A549 (cell line): ENCODE data around the gene DPYD. TPM values are rescaled to one million over a fixed set of nuclear protein-coding genes. Genes with fewer than 3 reads are reported as not detected.

ENCODE experiments used
- ATAC-seq, 2 experiments: fragments of 200-7000 bp in 1 of 2; fragments of >200 bp in 1 of 2; cut with Nextera tagmentation in 1 of 2; cut with Tn5 transposase in 1 of 2; 3 replicates each; pipeline versions ENCODE4 v1.8.0 to v1.9.1; 2018 to 2020; ENCODE audit warnings: mild to moderate bottlenecking in 1 of 2, moderate library complexity in 1 of 2
- CTCF ChIA-PET: fragments of 300-600 bp; sonication (Branson Sonifier 250); formaldehyde crosslinking; extraction: SDS; loops from one replicate; lab custom pipeline; 2021; ENCODE audit warnings: antibody characterized with exemption, inconsistent platforms; lab: Yijun Ruan, JAX
- POLR2A ChIA-PET: fragments of 350-600 bp; formaldehyde crosslinking; extraction: SDS; loops from one replicate; lab custom pipeline; 2021; ENCODE audit warnings: antibody characterized with exemption, inconsistent platforms; lab: Yijun Ruan, JAX
- DNase-seq, 2 experiments: peaks; one replicate each; pipeline versions ENCODE4 v3.0.0 to v3.0.0-alpha.2; 2011 to 2016; ENCODE audit warnings: low read depth in 1 of 2, low spot score in 1 of 2
- FAIRE-seq: peaks from 2 replicates; lab custom pipeline; 2011; peaks lifted over from hg19 to GRCh38; lab: Jason Lieb, UNC
- H3K27ac ChIP-seq, 2 experiments: fragments of >200 bp; sonication (Bioruptor Twin); formaldehyde crosslinking; 3 replicates each; pipeline ENCODE4 v1.5.1; 2016 to 2017
- H3K4me1 ChIP-seq: fragments of >200 bp; sonication (Bioruptor Twin); formaldehyde crosslinking; 3 replicates; pipeline ENCODE4 v1.6.1; 2016
- H3K4me2 ChIP-seq: fragments of >200 bp; sonication (Bioruptor Twin); formaldehyde crosslinking; 3 replicates; pipeline ENCODE4 v1.6.1; 2016
- H3K4me3 ChIP-seq: fragments of >200 bp; sonication (Bioruptor Twin); formaldehyde crosslinking; 3 replicates; pipeline ENCODE4 v1.5.1; 2016
- H3K9me3 ChIP-seq: fragments of >200 bp; sonication (Bioruptor Twin); formaldehyde crosslinking; 3 replicates; pipeline ENCODE4 v1.6.1; 2016
- CEBPB ChIP-seq, 2 experiments: fragments of >200 bp in 1 of 2; sonication (Bioruptor Twin) in 1 of 2; formaldehyde crosslinking in 1 of 2; IDR thresholded peaks; 2 replicates each; pipeline ENCODE4 v1.6.1; 2012 to 2016
- EHF ChIP-seq: fragments of 250-450 bp; sonication (Bioruptor Pico); IDR thresholded peaks from 2 replicates; pipeline ENCODE4 v1.5.0; 2020; ENCODE audit warnings: mild to moderate bottlenecking
- EHMT2 ChIP-seq: fragments of 200-600 bp; sonication (generic); IDR thresholded peaks from 2 replicates; pipeline ENCODE4 v1.6.1; 2016; ENCODE audit warnings: antibody characterized with exemption, low read depth, mild to moderate bottlenecking, moderate library complexity
- ESRRA ChIP-seq: fragments of 150-350 bp; IDR thresholded peaks from 2 replicates; pipeline ENCODE4 v1.6.1; 2014; ENCODE audit warnings: mild to moderate bottlenecking, low read length, borderline replicate concordance
- FOSB ChIP-seq: fragments of 250-450 bp; sonication (Bioruptor Pico); IDR thresholded peaks from 2 replicates; pipeline ENCODE4 v1.5.0; 2020; ENCODE audit warnings: mild to moderate bottlenecking, moderate library complexity
- GATA3 ChIP-seq: IDR thresholded peaks from 2 replicates; pipeline ENCODE4 v1.6.1; 2012; ENCODE audit warnings: borderline replicate concordance
- HEYL ChIP-seq: fragments of 250-450 bp; sonication (Bioruptor Pico); IDR thresholded peaks from 2 replicates; pipeline ENCODE4 v1.8.0; 2021; ENCODE audit warnings: mild to moderate bottlenecking, moderate library complexity
- HOXB13 ChIP-seq: fragments of 250-450 bp; sonication (Bioruptor Pico); IDR thresholded peaks from 2 replicates; pipeline ENCODE4 v1.5.0; 2020; ENCODE audit warnings: low read depth, mild to moderate bottlenecking, moderate library complexity
- HOXB5 ChIP-seq: fragments of 250-450 bp; sonication (Bioruptor Pico); IDR thresholded peaks from 2 replicates; pipeline ENCODE4 v1.5.0; 2020; ENCODE audit warnings: mild to moderate bottlenecking, moderate library complexity
- JUNB ChIP-seq: fragments of >200 bp; sonication (Bioruptor Twin); formaldehyde crosslinking; IDR thresholded peaks from 2 replicates; pipeline ENCODE4 v1.6.1; 2016
- MAFK ChIP-seq: fragments of 450-650 bp; IDR thresholded peaks from 2 replicates; pipeline ENCODE4 v1.6.1; 2014; ENCODE audit not compliant: partially characterized antibody
- MYC ChIP-seq: IDR thresholded peaks from 2 replicates; pipeline ENCODE4 v1.6.1; 2012; ENCODE audit warnings: mild to moderate bottlenecking, inconsistent platforms, low read length, improper control_type of control experiment, borderline replicate concordance
- NPAS2 ChIP-seq: fragments of 250-450 bp; sonication (Bioruptor Pico); IDR thresholded peaks from 2 replicates; pipeline ENCODE4 v1.8.0; 2022; ENCODE audit warnings: mild to moderate bottlenecking, moderate library complexity, borderline replicate concordance
- POLR2A ChIP-seq: IDR thresholded peaks from 2 replicates; pipeline ENCODE4 v1.6.1; 2012; ENCODE audit warnings: mild to moderate bottlenecking, low read length
- POLR2AphosphoS2 ChIP-seq: conservative IDR thresholded peaks from 2 replicates; pipeline ENCODE4 v1.6.1; 2012; ENCODE audit warnings: low read length, improper control_type of control experiment, inconsistent platforms
- RCOR1 ChIP-seq: fragments of 150-350 bp; IDR thresholded peaks from 2 replicates; pipeline ENCODE4 v1.6.1; 2014; ENCODE audit warnings: antibody characterized with exemption, low read length, low read depth
- RFX5 ChIP-seq: fragments of 450-650 bp; IDR thresholded peaks from 2 replicates; pipeline ENCODE4 v1.7.1; 2014; ENCODE audit warnings: antibody characterized with exemption, mild to moderate bottlenecking, moderate library complexity
- RNF2 ChIP-seq: fragments of 200-600 bp; sonication (generic); IDR thresholded peaks from 2 replicates; pipeline ENCODE4 v1.6.1; 2016; ENCODE audit warnings: low read depth, mild to moderate bottlenecking, antibody characterized with exemption, moderate library complexity, borderline replicate concordance
- ZFP36 ChIP-seq: fragments of 450-650 bp; IDR thresholded peaks from 2 replicates; pipeline ENCODE4 v1.6.1; 2014; ENCODE audit warnings: borderline replicate concordance; ENCODE audit not compliant: partially characterized antibody
- ZNF302 ChIP-seq: fragments of 250-450 bp; sonication (Bioruptor Pico); IDR thresholded peaks from 2 replicates; pipeline ENCODE4 v1.9.0; 2021; ENCODE audit warnings: inconsistent platforms, mild to moderate bottlenecking, moderate library complexity
- WGBS: methylation state at CpG from one replicate; pipeline ENCODE4 v1.1.6; 2017; ENCODE audit errors: missing lambda C conversion rate; 5-methylcytosine and 5-hydroxymethylcytosine counted together
- polyA plus RNA-seq, 4 experiments: library from polyadenylated mRNA; depleted of rRNA in 3 of 4; stranded (reverse); fragments of >200 nt; fragmentation: RNase III in 1 of 4; extraction: RNeasy Plus Mini Kit Qiagen cat#74134 plus additional on column Dnase treatment in 1 of 4; gene quantifications; 2 replicates in 3 of 4; 3 replicates in 1 of 4; pipeline ENCODE4 v1.2.3, GENCODE V29; 2011 to 2017
- TF ChIP-seq, protein P1 (sequence below): fragments of 250-450 bp; sonication (Bioruptor Pico); IDR thresholded peaks from 2 replicates; pipeline ENCODE4 v1.5.0; 2020; ENCODE audit warnings: low read depth, mild to moderate bottlenecking, moderate library complexity
- TF ChIP-seq, protein P2 (sequence below): IDR thresholded peaks from 2 replicates; pipeline ENCODE4 v1.6.1; 2012
- TF ChIP-seq, protein P3 (sequence below): fragments of >200 bp; sonication (Bioruptor Twin); formaldehyde crosslinking; IDR thresholded peaks from 3 replicates; pipeline ENCODE4 v1.5.1; 2016
- TF ChIP-seq, protein P4 (sequence below): IDR thresholded peaks from 2 replicates; pipeline ENCODE4 v1.6.1; 2012

Gene DPYD
- polyA plus RNA-seq, 2 of the 4 experiments (the other 2 are of a cell fraction) = 5.9 to 7.5 TPM

DNA sequence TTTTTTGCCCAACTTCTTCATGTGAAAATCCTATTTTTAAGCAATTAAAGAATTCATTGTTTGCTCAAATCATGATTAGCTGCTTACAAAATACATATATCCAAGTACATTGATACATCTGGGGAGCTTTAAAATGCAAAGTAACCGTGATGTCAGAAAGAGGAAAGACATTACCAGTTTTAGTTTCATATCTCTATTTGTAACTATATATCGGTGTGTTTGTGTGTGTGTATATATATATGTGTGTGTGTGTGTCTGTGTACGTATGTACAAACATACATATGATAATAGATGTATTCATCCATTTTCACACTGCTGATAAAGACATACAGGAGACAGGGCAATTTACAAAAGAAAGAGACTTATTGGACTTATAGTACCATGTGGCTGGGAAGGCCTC is 310.1 kb downstream of the DPYD start:
- H3K9me3 ChIP-seq = no peaks in the 10 kb centered on the region
- no peak overlapping the region for H3K4me2 ChIP-seq
- no peaks in the 10 kb centered on the region for H3K4me1 ChIP-seq
- no peak for FAIRE-seq
- ATAC-seq = no peak
- TF ChIP-seq ZNF302 (CRISPR knock-in tag) = no peak
- TF ChIP-seq, protein P1, sequence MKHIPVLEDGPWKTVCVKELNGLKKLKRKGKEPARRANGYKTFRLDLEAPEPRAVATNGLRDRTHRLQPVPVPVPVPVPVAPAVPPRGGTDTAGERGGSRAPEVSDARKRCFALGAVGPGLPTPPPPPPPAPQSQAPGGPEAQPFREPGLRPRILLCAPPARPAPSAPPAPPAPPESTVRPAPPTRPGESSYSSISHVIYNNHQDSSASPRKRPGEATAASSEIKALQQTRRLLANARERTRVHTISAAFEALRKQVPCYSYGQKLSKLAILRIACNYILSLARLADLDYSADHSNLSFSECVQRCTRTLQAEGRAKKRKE (CRISPR knock-in tag) = no peak
- TF ChIP-seq, all 56 proteins: peak for 0
- DNase-seq = no peak
- 96% methylated on average over 3 of the region's 3 CpGs for WGBS
- CTCF ChIA-PET = no interaction called here
- POLR2A ChIA-PET = no interaction called here
- Histone ChIP-seq H3K27ac (no peak overlapping the region), H3K4me3 (no peak overlapping the region)

DNA sequence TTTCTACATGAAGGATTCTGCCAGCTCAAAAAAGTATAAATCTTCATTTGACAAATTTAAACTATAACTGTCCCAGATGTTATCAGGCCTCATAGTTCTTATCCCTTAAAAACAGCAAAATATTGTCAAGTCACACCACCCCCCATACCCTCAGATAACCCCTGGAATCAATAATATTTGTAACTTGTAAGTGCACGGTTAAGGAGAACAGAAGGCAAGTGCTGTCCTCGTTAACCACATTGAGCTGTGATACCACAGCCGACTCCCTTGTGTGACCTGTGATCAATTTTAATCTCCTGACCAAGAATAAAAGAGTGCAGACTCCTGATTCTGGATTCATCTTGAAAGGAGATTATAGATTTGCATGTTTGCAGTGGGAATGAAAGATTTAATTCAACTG is 310.7 kb downstream of the DPYD start:
- FAIRE-seq (no peak), DNase-seq (no peak), ATAC-seq (no peak)
- Histone ChIP-seq H3K4me3 (no peak overlapping the region), H3K4me1 (no peaks in the 10 kb centered on the region), H3K4me2 (no peak overlapping the region), H3K9me3 (no peaks in the 10 kb centered on the region), H3K27ac (no peak overlapping the region)
- ChIA-PET POLR2A (no interaction called here), CTCF (no interaction called here)
- no peak for TF ChIP-seq RCOR1
- no peak for TF ChIP-seq CEBPB (IDR thresholded peaks at IDR 0.05)
- no peak for TF ChIP-seq JUNB
- no peak for TF ChIP-seq POLR2AphosphoS2
- TF ChIP-seq ZFP36 = no peak
- TF ChIP-seq EHMT2 = no peak
- TF ChIP-seq RNF2 = no peak
- no peak for TF ChIP-seq NPAS2 (CRISPR knock-in tag)
- TF ChIP-seq EHF (CRISPR knock-in tag) = no peak
- TF ChIP-seq RFX5 = no peak
- no peak for TF ChIP-seq HEYL (CRISPR knock-in tag)
- no peak for TF ChIP-seq POLR2A
- no peak for TF ChIP-seq HOXB5 (CRISPR knock-in tag)
- TF ChIP-seq, protein P2, sequence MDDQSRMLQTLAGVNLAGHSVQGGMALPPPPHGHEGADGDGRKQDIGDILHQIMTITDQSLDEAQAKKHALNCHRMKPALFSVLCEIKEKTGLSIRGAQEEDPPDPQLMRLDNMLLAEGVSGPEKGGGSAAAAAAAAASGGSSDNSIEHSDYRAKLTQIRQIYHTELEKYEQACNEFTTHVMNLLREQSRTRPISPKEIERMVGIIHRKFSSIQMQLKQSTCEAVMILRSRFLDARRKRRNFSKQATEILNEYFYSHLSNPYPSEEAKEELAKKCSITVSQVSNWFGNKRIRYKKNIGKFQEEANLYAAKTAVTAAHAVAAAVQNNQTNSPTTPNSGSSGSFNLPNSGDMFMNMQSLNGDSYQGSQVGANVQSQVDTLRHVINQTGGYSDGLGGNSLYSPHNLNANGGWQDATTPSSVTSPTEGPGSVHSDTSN = no peak
- no peak for TF ChIP-seq ESRRA
- no peak for TF ChIP-seq MYC
- TF ChIP-seq, protein P3, sequence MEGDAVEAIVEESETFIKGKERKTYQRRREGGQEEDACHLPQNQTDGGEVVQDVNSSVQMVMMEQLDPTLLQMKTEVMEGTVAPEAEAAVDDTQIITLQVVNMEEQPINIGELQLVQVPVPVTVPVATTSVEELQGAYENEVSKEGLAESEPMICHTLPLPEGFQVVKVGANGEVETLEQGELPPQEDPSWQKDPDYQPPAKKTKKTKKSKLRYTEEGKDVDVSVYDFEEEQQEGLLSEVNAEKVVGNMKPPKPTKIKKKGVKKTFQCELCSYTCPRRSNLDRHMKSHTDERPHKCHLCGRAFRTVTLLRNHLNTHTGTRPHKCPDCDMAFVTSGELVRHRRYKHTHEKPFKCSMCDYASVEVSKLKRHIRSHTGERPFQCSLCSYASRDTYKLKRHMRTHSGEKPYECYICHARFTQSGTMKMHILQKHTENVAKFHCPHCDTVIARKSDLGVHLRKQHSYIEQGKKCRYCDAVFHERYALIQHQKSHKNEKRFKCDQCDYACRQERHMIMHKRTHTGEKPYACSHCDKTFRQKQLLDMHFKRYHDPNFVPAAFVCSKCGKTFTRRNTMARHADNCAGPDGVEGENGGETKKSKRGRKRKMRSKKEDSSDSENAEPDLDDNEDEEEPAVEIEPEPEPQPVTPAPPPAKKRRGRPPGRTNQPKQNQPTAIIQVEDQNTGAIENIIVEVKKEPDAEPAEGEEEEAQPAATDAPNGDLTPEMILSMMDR = no peak
- TF ChIP-seq, protein P4, sequence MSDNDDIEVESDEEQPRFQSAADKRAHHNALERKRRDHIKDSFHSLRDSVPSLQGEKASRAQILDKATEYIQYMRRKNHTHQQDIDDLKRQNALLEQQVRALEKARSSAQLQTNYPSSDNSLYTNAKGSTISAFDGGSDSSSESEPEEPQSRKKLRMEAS = no peak
- no peak for TF ChIP-seq FOSB (CRISPR knock-in tag)
- no peak for TF ChIP-seq MAFK
- WGBS = 92% methylated on average over 3 of the region's 3 CpGs

DNA sequence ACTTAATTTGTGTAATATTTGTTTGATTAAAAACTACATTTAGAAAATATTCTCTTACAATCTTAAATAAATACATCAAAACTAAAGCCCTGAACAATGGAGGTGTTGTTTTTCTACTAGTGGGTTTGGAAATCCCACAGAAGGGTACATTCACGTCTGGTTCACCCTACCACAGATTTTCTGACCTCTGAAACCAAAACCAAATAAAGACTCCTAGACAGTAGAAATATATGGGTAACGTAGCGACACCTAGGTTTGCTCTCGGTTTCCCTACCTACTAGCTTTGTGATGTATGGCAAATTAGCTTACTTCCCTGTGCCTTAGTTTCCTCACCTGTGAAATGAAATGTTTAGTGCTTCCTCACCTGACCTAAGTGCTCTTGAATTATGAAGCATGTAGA is 312.6 kb downstream of the DPYD start:
- 78% methylated on average over 4 of the region's 4 CpGs for WGBS
- FAIRE-seq = no peak

More for the DNA sequence above, 312.6 kb downstream of the DPYD start:
- Histone ChIP-seq H3K4me1 (no peaks in the 10 kb centered on the region), H3K4me2 (no peak overlapping the region), H3K4me3 (no peak overlapping the region), H3K9me3 (no peaks in the 10 kb centered on the region), H3K27ac (no peak overlapping the region)
- ATAC-seq (no peak), DNase-seq (no peak)
- ChIA-PET CTCF (no interaction called here), POLR2A (no interaction called here)
- TF ChIP-seq CEBPB (IDR thresholded peaks at IDR 0.05) (no peak), GATA3 (no peak), HOXB13 (CRISPR knock-in tag) (no peak)
- TF ChIP-seq, protein P4 = no peak
